HCT116 (cell line): Measurements from ENCODE around the gene AP3B1. TPM values are rescaled to one million over a fixed set of nuclear protein-coding genes. Genes with fewer than 3 reads are reported as not detected.

Experiments used
- ATAC-seq: fragments of 200-7000 bp; cut with Tn5 transposase; 2 replicates; pipeline ENCODE4 v1.9.1; 2020; ENCODE audit warnings: mild to moderate bottlenecking, moderate library complexity
- BruUV-seq: library from RNA; stranded (reverse); fragments of 400-500 nt; replicated peaks from 2 replicates; lab custom pipeline; 2021; lab: Mats Ljungman, UMichigan
- CTCF ChIA-PET: fragments of 300-600 bp; sonication (Branson Sonifier 250); formaldehyde crosslinking; loops from one replicate; lab custom pipeline; 2021; ENCODE audit warnings: antibody characterized with exemption; lab: Charles Lee
- POLR2A ChIA-PET: fragments of 300-600, 350-600 bp; sonication (Branson Sonifier 250); formaldehyde crosslinking; loops from one replicate; lab custom pipeline; 2021; ENCODE audit warnings: antibody characterized with exemption; lab: Charles Lee
- RAD21 ChIA-PET, 2 experiments: fragments of 300-600 bp; sonication (Branson Sonifier 250); formaldehyde crosslinking; loops; one replicate each; lab custom pipeline; 2023; ENCODE audit warnings: low total read pairs in 2 of 2; ENCODE audit not compliant: uncharacterized antibody in 2 of 2, unreplicated experiment in 2 of 2, low non-redundant PET in 1 of 2; lab: Charles Lee
- DNase-seq: peaks from one replicate; pipeline ENCODE4 v3.0.0-alpha.2; 2010; ENCODE audit warnings: low read depth, low spot score
- H2AFZ ChIP-seq: fragments of 200-600 bp; shearing (Covaris generic), sonication (generic); 2 replicates; pipeline ENCODE4 v1.6.1; 2017; ENCODE audit warnings: low read depth, mixed run types, mixed read lengths, antibody characterized with exemption, low read length; ENCODE audit not compliant: poor library complexity, severe bottlenecking
- H3K27ac ChIP-seq: 2 replicates; pipeline ENCODE4 v1.5.1; 2012; ENCODE audit warnings: low read depth, low read length
- H3K27me3 ChIP-seq: fragments of 200-600 bp; sonication (generic); 2 replicates; pipeline ENCODE4 v1.6.1; 2016; ENCODE audit warnings: mixed run types, low read length, mixed read lengths; ENCODE audit not compliant: insufficient read depth
- H3K36me3 ChIP-seq, 2 experiments: fragments of 200-500 bp in 1 of 2; fragments of 200-600 bp in 1 of 2; sonication (Bioruptor generic) in 1 of 2; sonication (generic) in 1 of 2; 2 replicates each; pipeline versions ENCODE4 v1.5.1 to v1.6.1; 2014 to 2016; ENCODE audit warnings: low read length in 2 of 2, inconsistent platforms in 1 of 2, mixed read lengths in 1 of 2, mixed run types in 1 of 2; ENCODE audit not compliant: insufficient read depth in 2 of 2, control insufficient read depth in 1 of 2
- H3K4me1 ChIP-seq, 2 experiments: fragments of 200-600 bp in 1 of 2; sonication (generic) in 1 of 2; 2 replicates each; pipeline versions ENCODE4 v1.5.1 to v1.6.1; 2012 to 2017; ENCODE audit warnings: low read length in 2 of 2, inconsistent platforms in 1 of 2, mild to moderate bottlenecking in 1 of 2, mixed read lengths in 1 of 2, mixed run types in 1 of 2, moderate library complexity in 1 of 2; ENCODE audit not compliant: insufficient read depth in 2 of 2, control insufficient read depth in 1 of 2
- H3K4me2 ChIP-seq: fragments of 200-600 bp; sonication (generic); 2 replicates; pipeline ENCODE4 v1.6.1; 2017; ENCODE audit warnings: mixed run types, low read length, mixed read lengths
- H3K4me3 ChIP-seq, 2 experiments: fragments of 200-600 bp in 1 of 2; sonication (generic) in 1 of 2; replicated peaks in 1 of 2; 2 replicates each; pipeline ENCODE4 v1.5.1; 2011 to 2016; ENCODE audit warnings: low read length in 2 of 2, control low read depth in 1 of 2, low read depth in 1 of 2, mild to moderate bottlenecking in 1 of 2, mixed read lengths in 1 of 2, mixed run types in 1 of 2
- H3K79me2 ChIP-seq: fragments of 200-600 bp; sonication (generic); 2 replicates; pipeline ENCODE4 v1.6.1; 2017; ENCODE audit warnings: mild to moderate bottlenecking, mixed run types, low read length, moderate library complexity, mixed read lengths; ENCODE audit not compliant: insufficient read depth
- H3K9ac ChIP-seq: fragments of 200-600 bp; sonication (generic); 2 replicates; pipeline ENCODE4 v1.6.1; 2016; ENCODE audit warnings: low read length, mixed read lengths
- H3K9me2 ChIP-seq: fragments of 200-600 bp; sonication (generic), shearing (Covaris generic); 2 replicates; pipeline ENCODE4 v1.6.1; 2017; ENCODE audit warnings: mixed run types, mild to moderate bottlenecking, moderate library complexity; ENCODE audit not compliant: insufficient read depth
- H3K9me3 ChIP-seq, 2 experiments: fragments of 200-500 bp in 1 of 2; fragments of 200-600 bp in 1 of 2; sonication (Bioruptor generic) in 1 of 2; sonication (generic) in 1 of 2; 2 replicates each; pipeline ENCODE4 v1.6.1; 2014 to 2017; ENCODE audit warnings: low read length in 2 of 2, mixed read lengths in 2 of 2, inconsistent platforms in 1 of 2, low read depth in 1 of 2, mild to moderate bottlenecking in 1 of 2, mixed run types in 1 of 2, moderate library complexity in 1 of 2; ENCODE audit not compliant: control insufficient read depth in 1 of 2, insufficient read depth in 1 of 2
- H4K20me1 ChIP-seq: fragments of 200-600 bp; sonication (generic), shearing (Covaris generic); 2 replicates; pipeline ENCODE4 v1.6.1; 2017; ENCODE audit warnings: mixed run types, mild to moderate bottlenecking, moderate library complexity; ENCODE audit not compliant: insufficient read depth
- EGR1 ChIP-seq: IDR thresholded peaks from 2 replicates; pipeline ENCODE4 v1.6.1; 2012; ENCODE audit warnings: low read depth
- EZH2phosphoT487 ChIP-seq: fragments of 200-600 bp; IDR thresholded peaks from 2 replicates; pipeline ENCODE4 v1.6.1; 2018; ENCODE audit warnings: antibody characterized with exemption, borderline replicate concordance
- JUND ChIP-seq: IDR thresholded peaks from 2 replicates; pipeline ENCODE4 v1.6.1; 2012
- POLR2A ChIP-seq: IDR thresholded peaks from 2 replicates; pipeline ENCODE4 v1.7.0; 2011; ENCODE audit warnings: borderline replicate concordance; ENCODE audit not compliant: insufficient read depth, insufficient read length; ENCODE audit errors: extremely low read depth
- POLR2AphosphoS5 ChIP-seq: IDR thresholded peaks from 2 replicates; pipeline ENCODE4 v1.6.1; 2011; ENCODE audit warnings: mild to moderate bottlenecking, low read depth, low read length, moderate library complexity
- SIN3A ChIP-seq: IDR thresholded peaks from 2 replicates; pipeline ENCODE4 v1.6.1; 2012; ENCODE audit warnings: low read depth
- SRF ChIP-seq: IDR thresholded peaks from 2 replicates; pipeline ENCODE4 v1.6.1; 2012; ENCODE audit warnings: low read depth
- YY1 ChIP-seq: IDR thresholded peaks from 2 replicates; pipeline ENCODE4 v1.6.1; 2011; ENCODE audit warnings: low read length, low read depth, moderate library complexity, mild to moderate bottlenecking; ENCODE audit not compliant: insufficient replicate concordance; ENCODE audit errors: extremely low read depth
- ZFX ChIP-seq: fragments of 450-650 bp; IDR thresholded peaks from 2 replicates; pipeline ENCODE4 v1.6.1; 2017
- intact Hi-C: fragments of 100-400 bp; cut with micrococcal nuclease; formaldehyde crosslinking; loops from 2 replicates; pipeline ENCODE4 v1.10.0; 2022
- total RNA-seq: library from RNA; stranded (reverse); gene quantifications from one replicate; pipeline ENCODE4 v1.2.1, GENCODE V29; 2021; ENCODE audit not compliant: unreplicated experiment
- TF ChIP-seq, protein P1 (sequence below): IDR thresholded peaks from 2 replicates; pipeline ENCODE4 v1.6.1; 2011; ENCODE audit warnings: mild to moderate bottlenecking, low read length, moderate library complexity; ENCODE audit not compliant: insufficient replicate concordance; ENCODE audit errors: extremely low read depth
- TF ChIP-seq, protein P2 (sequence below): IDR thresholded peaks from 2 replicates; pipeline ENCODE4 v1.6.1; 2012; ENCODE audit warnings: low read depth
- TF ChIP-seq, protein P3 (sequence below), 3 experiments: fragments of 200-600 bp in 1 of 3; sonication (generic) in 1 of 3; IDR thresholded peaks in 2 of 3; conservative IDR thresholded peaks in 1 of 3; 2 replicates each; pipeline ENCODE4 v1.5.1; 2012 to 2017; ENCODE audit warnings: low read depth in 2 of 3, low read length in 2 of 3, antibody characterized with exemption in 1 of 3, borderline replicate concordance in 1 of 3, control low read depth in 1 of 3, mild to moderate bottlenecking in 1 of 3, mixed read lengths in 1 of 3, mixed run types in 1 of 3, moderate library complexity in 1 of 3; ENCODE audit not compliant: insufficient read depth in 1 of 3
- TF ChIP-seq, protein P4 (sequence below): IDR thresholded peaks from 2 replicates; pipeline ENCODE4 v1.6.1; 2012

AP3B1 gene
- total RNA-seq, 1 experiment from 2014 or later, result 54.5 TPM

DNA sequence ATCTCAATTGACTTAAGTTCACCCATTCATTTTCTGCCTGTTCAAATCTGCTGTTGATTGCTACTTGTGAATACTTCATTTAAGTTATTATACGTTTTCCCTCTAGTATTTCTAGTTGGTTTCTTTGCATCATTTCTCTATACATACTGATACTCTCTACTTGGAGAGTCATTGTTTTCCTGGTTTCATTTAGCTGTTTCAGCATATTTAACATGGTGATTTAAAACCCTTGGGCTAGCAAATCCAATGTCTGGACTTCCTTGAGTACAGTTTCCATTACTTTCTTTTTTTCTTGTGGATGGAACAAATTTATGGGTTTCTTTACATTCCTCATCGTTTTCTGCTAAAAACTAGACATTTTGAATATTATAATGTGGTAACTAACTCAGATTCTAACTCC lies 90.7 kb downstream of the AP3B1 start (continued):
- TF ChIP-seq YY1 (no peak), ZFX (no peak)

- Histone ChIP-seq H3K79me2 (no peaks in the 10 kb centered on the region; the same call in 1 of the 2 replicates), H3K9ac (no peak overlapping the region), H3K27me3 (no peaks in the 10 kb centered on the region), H3K4me1 (no peaks in the 10 kb centered on the region), H3K4me2 (no peak overlapping the region), H3K4me3 (no peak overlapping the region), H3K27ac (no peak overlapping the region), H3K36me3 (no peaks in the 10 kb centered on the region), H2AFZ (no peak overlapping the region), H4K20me1 (no peaks in the 10 kb centered on the region), H3K9me2 (no peaks in the 10 kb centered on the region), H3K9me3 (no peaks in the 10 kb centered on the region)
- TF ChIP-seq, protein P1, sequence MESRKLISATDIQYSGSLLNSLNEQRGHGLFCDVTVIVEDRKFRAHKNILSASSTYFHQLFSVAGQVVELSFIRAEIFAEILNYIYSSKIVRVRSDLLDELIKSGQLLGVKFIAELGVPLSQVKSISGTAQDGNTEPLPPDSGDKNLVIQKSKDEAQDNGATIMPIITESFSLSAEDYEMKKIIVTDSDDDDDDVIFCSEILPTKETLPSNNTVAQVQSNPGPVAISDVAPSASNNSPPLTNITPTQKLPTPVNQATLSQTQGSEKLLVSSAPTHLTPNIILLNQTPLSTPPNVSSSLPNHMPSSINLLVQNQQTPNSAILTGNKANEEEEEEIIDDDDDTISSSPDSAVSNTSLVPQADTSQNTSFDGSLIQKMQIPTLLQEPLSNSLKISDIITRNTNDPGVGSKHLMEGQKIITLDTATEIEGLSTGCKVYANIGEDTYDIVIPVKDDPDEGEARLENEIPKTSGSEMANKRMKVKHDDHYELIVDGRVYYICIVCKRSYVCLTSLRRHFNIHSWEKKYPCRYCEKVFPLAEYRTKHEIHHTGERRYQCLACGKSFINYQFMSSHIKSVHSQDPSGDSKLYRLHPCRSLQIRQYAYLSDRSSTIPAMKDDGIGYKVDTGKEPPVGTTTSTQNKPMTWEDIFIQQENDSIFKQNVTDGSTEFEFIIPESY, result no peak
- TF ChIP-seq JUND (no peak), POLR2AphosphoS5 (no peak), EGR1 (no peak), POLR2A (no peak), SRF (no peak), EZH2phosphoT487 (no peak), SIN3A (no peak), YY1 (no peak), ZFX (no peak)
- TF ChIP-seq, protein P2, sequence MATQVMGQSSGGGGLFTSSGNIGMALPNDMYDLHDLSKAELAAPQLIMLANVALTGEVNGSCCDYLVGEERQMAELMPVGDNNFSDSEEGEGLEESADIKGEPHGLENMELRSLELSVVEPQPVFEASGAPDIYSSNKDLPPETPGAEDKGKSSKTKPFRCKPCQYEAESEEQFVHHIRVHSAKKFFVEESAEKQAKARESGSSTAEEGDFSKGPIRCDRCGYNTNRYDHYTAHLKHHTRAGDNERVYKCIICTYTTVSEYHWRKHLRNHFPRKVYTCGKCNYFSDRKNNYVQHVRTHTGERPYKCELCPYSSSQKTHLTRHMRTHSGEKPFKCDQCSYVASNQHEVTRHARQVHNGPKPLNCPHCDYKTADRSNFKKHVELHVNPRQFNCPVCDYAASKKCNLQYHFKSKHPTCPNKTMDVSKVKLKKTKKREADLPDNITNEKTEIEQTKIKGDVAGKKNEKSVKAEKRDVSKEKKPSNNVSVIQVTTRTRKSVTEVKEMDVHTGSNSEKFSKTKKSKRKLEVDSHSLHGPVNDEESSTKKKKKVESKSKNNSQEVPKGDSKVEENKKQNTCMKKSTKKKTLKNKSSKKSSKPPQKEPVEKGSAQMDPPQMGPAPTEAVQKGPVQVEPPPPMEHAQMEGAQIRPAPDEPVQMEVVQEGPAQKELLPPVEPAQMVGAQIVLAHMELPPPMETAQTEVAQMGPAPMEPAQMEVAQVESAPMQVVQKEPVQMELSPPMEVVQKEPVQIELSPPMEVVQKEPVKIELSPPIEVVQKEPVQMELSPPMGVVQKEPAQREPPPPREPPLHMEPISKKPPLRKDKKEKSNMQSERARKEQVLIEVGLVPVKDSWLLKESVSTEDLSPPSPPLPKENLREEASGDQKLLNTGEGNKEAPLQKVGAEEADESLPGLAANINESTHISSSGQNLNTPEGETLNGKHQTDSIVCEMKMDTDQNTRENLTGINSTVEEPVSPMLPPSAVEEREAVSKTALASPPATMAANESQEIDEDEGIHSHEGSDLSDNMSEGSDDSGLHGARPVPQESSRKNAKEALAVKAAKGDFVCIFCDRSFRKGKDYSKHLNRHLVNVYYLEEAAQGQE, result no peak
- TF ChIP-seq, protein P3, sequence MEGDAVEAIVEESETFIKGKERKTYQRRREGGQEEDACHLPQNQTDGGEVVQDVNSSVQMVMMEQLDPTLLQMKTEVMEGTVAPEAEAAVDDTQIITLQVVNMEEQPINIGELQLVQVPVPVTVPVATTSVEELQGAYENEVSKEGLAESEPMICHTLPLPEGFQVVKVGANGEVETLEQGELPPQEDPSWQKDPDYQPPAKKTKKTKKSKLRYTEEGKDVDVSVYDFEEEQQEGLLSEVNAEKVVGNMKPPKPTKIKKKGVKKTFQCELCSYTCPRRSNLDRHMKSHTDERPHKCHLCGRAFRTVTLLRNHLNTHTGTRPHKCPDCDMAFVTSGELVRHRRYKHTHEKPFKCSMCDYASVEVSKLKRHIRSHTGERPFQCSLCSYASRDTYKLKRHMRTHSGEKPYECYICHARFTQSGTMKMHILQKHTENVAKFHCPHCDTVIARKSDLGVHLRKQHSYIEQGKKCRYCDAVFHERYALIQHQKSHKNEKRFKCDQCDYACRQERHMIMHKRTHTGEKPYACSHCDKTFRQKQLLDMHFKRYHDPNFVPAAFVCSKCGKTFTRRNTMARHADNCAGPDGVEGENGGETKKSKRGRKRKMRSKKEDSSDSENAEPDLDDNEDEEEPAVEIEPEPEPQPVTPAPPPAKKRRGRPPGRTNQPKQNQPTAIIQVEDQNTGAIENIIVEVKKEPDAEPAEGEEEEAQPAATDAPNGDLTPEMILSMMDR (IDR thresholded peaks at IDR 0.05 in 2 of 3, conservative IDR thresholded peaks at IDR 0.05 in 1 of 3; ENCODE audit: borderline replicate concordance in 1 of 3, insufficient read depth in 1 of 3, low read depth in 2 of 3, low read length in 2 of 3), result no peak
- TF ChIP-seq, protein P4, sequence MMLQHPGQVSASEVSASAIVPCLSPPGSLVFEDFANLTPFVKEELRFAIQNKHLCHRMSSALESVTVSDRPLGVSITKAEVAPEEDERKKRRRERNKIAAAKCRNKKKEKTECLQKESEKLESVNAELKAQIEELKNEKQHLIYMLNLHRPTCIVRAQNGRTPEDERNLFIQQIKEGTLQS, result no peak
- intact Hi-C loops, result no loop called here
- ChIA-PET POLR2A (no interaction called here), CTCF (no interaction called here), RAD21 (no interaction called here)
- no peak for ATAC-seq
- no peak for DNase-seq
- no TSS peak for BruUV-seq
Observed at GRCh38 chr5:78190402-78190801, 104.1 kb downstream of the AP3B1 start.
